Common myeloid progenitor, CD34-positive (primary cell): ENCODE results near the gene CFAP410.

Experiments used
- CTCF ChIA-PET: fragments of 350-600 bp; sonication (Branson Sonifier 250); formaldehyde crosslinking; loops from one replicate; lab custom pipeline; 2021; ENCODE audit warnings: antibody characterized with exemption; lab: Charles Lee
- POLR2A ChIA-PET: fragments of 350-600 bp; sonication (Branson Sonifier 250); formaldehyde crosslinking; loops from one replicate; lab custom pipeline; 2021; ENCODE audit warnings: antibody characterized with exemption; lab: Charles Lee
- DNase-seq, 3 donors: peaks; one replicate each; pipeline versions ENCODE4 v3.0.0 to v3.0.0-alpha.2; 2013
- H3K27ac ChIP-seq, 2 experiments: 1 replicate in 1 of 2; 2 replicates in 1 of 2; pipeline ENCODE4 v1.7.0; 2013; ENCODE audit warnings: inconsistent platforms in 2 of 2, low read length in 2 of 2, mild to moderate bottlenecking in 2 of 2, low read depth in 1 of 2, moderate library complexity in 1 of 2; ENCODE audit not compliant: severe bottlenecking in 2 of 2, insufficient read depth in 1 of 2, poor library complexity in 1 of 2
- H3K27me3 ChIP-seq, 5 experiments: replicated peaks in 2 of 5; 1 replicate in 3 of 5; 2 replicates in 2 of 5; pipeline versions ENCODE4 v1.6.1 to v1.7.0; 2013; ENCODE audit warnings: low read length in 4 of 5, mild to moderate bottlenecking in 2 of 5, moderate library complexity in 2 of 5, inconsistent platforms in 1 of 5; ENCODE audit not compliant: insufficient read depth in 5 of 5, control insufficient read depth in 4 of 5
- H3K36me3 ChIP-seq, 4 experiments: 1 replicate in 2 of 4; 2 replicates in 2 of 4; pipeline versions ENCODE4 v1.6.1 to v1.7.0; 2013; ENCODE audit warnings: low read length in 3 of 4, control low read depth in 1 of 4, mild to moderate bottlenecking in 1 of 4; ENCODE audit not compliant: control insufficient read depth in 4 of 4, insufficient read depth in 4 of 4
- H3K4me1 ChIP-seq, 4 experiments: 1 replicate in 3 of 4; 2 replicates in 1 of 4; pipeline versions ENCODE4 v1.6.1 to v1.7.1; 2013; ENCODE audit warnings: low read length in 3 of 4, mild to moderate bottlenecking in 3 of 4, control low read depth in 1 of 4, inconsistent platforms in 1 of 4, moderate library complexity in 1 of 4; ENCODE audit not compliant: control insufficient read depth in 4 of 4, insufficient read depth in 4 of 4; ENCODE audit errors: control extremely low read depth in 1 of 4
- H3K4me3 ChIP-seq, 7 experiments: 1 replicate in 4 of 7; 2 replicates in 3 of 7; pipeline versions ENCODE4 v1.5.1 to v1.7.0; 2013; ENCODE audit warnings: mild to moderate bottlenecking in 7 of 7, low read length in 6 of 7, moderate library complexity in 6 of 7, inconsistent platforms in 2 of 7, low read depth in 2 of 7, control low read depth in 1 of 7; ENCODE audit not compliant: insufficient read depth in 4 of 7, control insufficient read depth in 1 of 7; ENCODE audit errors: extremely low read depth in 1 of 7
- H3K9me3 ChIP-seq, 5 experiments: 1 replicate in 4 of 5; 2 replicates in 1 of 5; pipeline versions ENCODE4 v1.6.1 to v1.7.1; 2013; ENCODE audit warnings: low read length in 4 of 5, mild to moderate bottlenecking in 2 of 5, inconsistent platforms in 1 of 5, low read depth in 1 of 5, moderate library complexity in 1 of 5; ENCODE audit not compliant: control insufficient read depth in 4 of 5, insufficient read depth in 2 of 5; ENCODE audit errors: control extremely low read depth in 1 of 5
- WGBS: methylation state at CpG from one replicate; pipeline ENCODE4 v1.1.5; 2013; ENCODE audit not compliant: insufficient coverage; 5-methylcytosine and 5-hydroxymethylcytosine counted together

The CFAP410 gene

DNA sequence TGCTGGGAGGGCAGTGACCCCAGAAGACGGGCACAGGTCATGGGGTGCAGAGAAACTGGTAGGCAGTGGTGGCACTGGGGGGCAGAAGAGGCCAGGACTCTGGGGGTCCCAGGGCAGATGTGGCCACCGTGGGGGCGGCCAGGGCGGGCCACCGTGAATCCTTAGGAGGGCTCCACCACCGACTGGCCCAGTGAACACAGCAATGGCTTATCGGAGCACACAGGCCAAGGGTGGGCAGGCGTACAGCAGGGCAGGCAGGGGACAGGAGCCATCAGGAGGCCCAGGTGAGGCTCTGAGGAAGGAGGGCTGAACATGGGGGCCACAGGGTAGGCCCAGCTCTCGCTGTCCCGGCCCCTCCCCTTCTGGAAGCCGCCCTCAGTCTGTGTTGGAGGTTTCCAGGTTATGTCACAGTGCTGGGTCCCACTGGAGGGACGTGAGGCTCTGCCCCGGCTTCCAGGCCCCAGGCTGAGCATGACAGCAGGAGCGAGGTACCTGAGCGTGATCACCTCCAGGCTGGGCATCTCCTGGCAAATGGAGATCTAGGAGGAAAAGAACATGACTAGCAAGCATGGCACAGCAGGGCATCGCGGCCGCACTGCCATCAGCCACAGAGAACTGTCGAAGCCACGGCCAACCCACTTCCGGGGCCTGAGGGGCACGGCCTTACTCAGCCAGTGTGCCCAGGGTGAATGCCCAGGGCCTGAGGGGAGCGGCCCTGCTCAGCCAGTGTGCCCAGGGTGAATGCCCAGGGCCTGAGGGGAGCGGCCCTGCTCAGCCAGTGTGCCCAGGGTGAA lies 3.7 kb downstream of the CFAP410 start:
- ChIA-PET CTCF (no interaction called here), POLR2A (no interaction called here)
- Histone ChIP-seq H3K4me3 (no peak overlapping the region), H3K9me3 (no peaks in the 10 kb centered on the region), H3K27me3 (no peaks in the 10 kb centered on the region), H3K4me1 (peaks cover 9 to 17% (median 16%) of the 10 kb centered on the region in 4 experiments), H3K36me3 (peaks cover 0 to 17% (median 8%) of the 10 kb centered on the region in 4 experiments), H3K27ac (no peak overlapping the region)
- 94% methylated on average over 18 of the region's 24 CpGs for WGBS
- no peak for DNase-seq

DNA sequence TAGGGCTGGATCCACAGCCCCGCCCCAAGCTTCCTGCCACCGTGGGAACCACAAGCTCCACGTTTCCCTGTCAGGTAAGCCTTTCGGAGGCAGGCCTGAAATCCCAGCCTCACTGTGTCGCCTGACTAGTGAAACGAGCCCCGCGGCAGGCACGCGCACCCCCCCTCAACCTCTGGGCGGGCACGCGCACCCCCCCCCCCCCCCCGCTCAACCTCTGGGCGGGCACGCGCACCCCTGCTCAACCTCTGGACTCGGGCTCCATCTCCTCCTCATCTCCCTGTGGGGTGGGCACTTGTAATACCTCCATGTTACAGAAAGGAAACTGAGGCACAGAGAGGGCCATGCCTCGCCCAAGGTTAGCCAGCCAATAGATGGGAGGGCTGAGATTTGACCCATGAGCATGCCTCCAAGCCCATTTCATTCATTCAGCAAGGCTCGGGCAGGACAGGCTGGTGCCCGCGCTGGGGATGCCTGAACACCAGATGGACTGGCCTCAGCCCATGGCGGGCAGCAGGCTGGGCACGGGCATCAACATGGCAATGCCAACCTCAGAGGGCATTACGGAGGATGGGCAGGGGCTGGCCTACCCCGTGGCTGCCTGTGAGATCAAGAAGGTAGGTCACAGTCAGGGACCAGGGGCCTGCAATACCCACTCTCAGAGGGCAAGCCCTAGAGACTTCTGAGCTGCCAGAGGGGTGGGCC lies 4.7 kb downstream of the CFAP410 start:
- no peak overlapping the region for H3K27ac ChIP-seq
- H3K27me3 ChIP-seq: no peaks in the 10 kb centered on the region
- 92% methylated on average over 12 of the region's 26 CpGs for WGBS
- no peaks in the 10 kb centered on the region for H3K9me3 ChIP-seq
- no peak for DNase-seq
- ChIA-PET CTCF (no interaction called here), POLR2A (no interaction called here)
- H3K4me3 ChIP-seq: no peak overlapping the region
- peaks cover 0 to 18% (median 9%) of the 10 kb centered on the region in 4 experiments for H3K36me3 ChIP-seq
- peaks cover 0 to 7% (median 6%) of the 10 kb centered on the region in 4 experiments for H3K4me1 ChIP-seq

DNA sequence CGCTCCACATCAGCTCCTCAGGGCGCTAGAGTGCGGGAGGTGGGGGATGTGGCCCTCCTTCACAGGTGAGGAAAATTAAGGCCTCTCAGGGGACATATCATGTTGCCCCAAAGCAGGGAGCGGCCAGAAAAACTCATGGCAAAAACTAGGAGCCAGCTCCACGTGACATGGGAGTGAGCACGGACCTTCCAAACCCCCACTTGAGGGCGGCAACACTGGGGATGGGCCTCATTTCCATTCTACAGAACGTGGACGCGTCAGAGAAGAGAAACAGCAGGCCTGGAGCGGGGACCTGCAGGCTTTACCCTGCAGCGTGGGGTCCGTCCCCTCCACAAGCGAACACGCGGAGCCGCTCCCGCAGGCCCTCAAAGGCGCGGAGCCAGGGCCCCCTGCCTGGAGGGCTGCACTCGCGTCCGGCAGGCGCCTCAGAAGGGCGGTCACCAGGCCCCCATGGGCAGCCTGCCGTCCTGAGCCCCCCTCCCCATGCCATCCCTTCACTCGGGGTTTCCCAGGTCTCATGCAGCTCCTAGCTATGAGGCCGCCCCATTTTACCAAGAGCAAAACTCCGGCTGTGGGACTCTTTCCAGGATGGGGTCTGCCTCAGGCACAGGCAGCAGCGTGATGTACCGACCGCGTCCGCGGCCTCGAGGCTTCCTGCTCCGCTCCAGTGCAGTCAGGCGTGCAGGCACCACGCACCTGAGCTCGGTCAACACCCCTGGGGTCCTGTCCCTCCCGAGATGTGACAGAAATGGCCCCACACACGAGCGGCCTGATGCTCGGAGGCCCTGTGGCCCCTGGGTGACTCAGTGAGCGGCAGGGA lies 5.5 kb downstream of the CFAP410 start:
- no peaks in the 10 kb centered on the region for H3K9me3 ChIP-seq
- H3K27ac ChIP-seq: no peak overlapping the region
- POLR2A ChIA-PET: interaction anchor here (0.9 kb wide), 1 partner anchor 110 kb away, joined by 3 read pairs; no protein-coding TSS in a partner anchor
- peaks cover 0 to 6% (median 6%) of the 10 kb centered on the region in 4 experiments for H3K4me1 ChIP-seq
- WGBS: 96% methylated on average over 45 of the region's 45 CpGs
- CTCF ChIA-PET: interaction anchor here (1.1 kb wide), 1 partner anchor 9 kb away, joined by 3 read pairs; no protein-coding TSS in a partner anchor
- no peaks in the 10 kb centered on the region for H3K27me3 ChIP-seq
- peaks cover 0 to 25% (median 10%) of the 10 kb centered on the region in 4 experiments for H3K36me3 ChIP-seq
- no peak for DNase-seq
- no peak overlapping the region for H3K4me3 ChIP-seq

GRCh38 chr21:44332965-44333364 lies 6.2 kb downstream of the CFAP410 start:
- Histone ChIP-seq H3K9me3 (no peaks in the 10 kb centered on the region), H3K27me3 (no peaks in the 10 kb centered on the region), H3K36me3 (peaks cover 0 to 25% (median 11%) of the 10 kb centered on the region in 4 experiments), H3K4me1 (peaks cover 0 to 1% (median under 1%) of the 10 kb centered on the region in 4 experiments), H3K27ac (no peak overlapping the region), H3K4me3 (no peak overlapping the region)
- POLR2A ChIA-PET: interaction anchor here (0.9 kb wide), 1 partner anchor 111 kb away, joined by 3 read pairs; no protein-coding TSS in a partner anchor
- CTCF ChIA-PET: interaction anchor here (1.1 kb wide), 1 partner anchor 9 kb away, joined by 3 read pairs; no protein-coding TSS in a partner anchor
- over 99% methylated on average over 21 of the region's 22 CpGs for WGBS
- no peak for DNase-seq

GRCh38 chr21:44332383-44332782 lies 6.8 kb downstream of the CFAP410 start:
- Histone ChIP-seq H3K9me3 (no peaks in the 10 kb centered on the region), H3K4me3 (no peak overlapping the region), H3K4me1 (no peaks in the 10 kb centered on the region), H3K27me3 (no peaks in the 10 kb centered on the region), H3K27ac (no peak overlapping the region), H3K36me3 (peaks cover 0 to 30% (median 15%) of the 10 kb centered on the region in 4 experiments)
- CTCF ChIA-PET: no interaction called here
- 98% methylated on average over 17 of the region's 17 CpGs for WGBS
- POLR2A ChIA-PET: no interaction called here
- no peak for DNase-seq

DNA sequence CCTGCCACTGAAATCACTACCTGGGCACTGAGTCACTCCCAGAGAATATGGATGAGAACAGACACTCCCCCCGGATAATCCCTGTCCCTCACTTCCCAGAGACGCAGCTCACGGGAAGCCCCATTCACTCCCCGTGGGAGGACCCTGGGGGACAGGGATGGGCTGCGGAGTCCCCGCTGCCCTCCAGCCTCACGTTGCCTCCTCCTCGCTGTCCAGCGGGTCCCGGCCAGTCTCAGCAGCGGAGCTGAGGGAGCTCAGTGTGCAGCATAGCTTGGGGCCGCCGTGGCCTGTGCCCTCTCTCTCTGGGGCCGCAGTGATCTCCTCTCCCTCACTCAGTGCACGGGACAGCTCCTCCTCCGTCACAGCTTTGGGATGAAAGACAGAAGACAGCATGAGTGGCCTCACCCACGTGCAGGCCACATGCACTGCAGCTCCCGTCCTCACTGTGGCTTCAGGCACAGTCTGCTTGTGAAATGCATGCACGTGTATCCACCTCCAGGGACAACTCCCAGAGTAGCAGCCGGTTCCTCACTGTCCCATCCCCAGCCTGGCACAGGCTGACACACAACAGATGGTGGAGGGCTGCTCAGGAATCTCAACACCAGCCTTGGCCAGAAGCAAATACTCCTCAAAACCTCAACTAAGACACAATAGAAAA lies 7.4 kb downstream of the CFAP410 start:
- Histone ChIP-seq H3K27me3 (no peaks in the 10 kb centered on the region), H3K27ac (no peak overlapping the region), H3K4me1 (no peaks in the 10 kb centered on the region), H3K4me3 (no peak overlapping the region), H3K9me3 (no peaks in the 10 kb centered on the region), H3K36me3 (peaks cover 0 to 34% (median 17%) of the 10 kb centered on the region in 4 experiments)
- DNase-seq: no peak
- ChIA-PET POLR2A (no interaction called here), CTCF (interaction anchor here (0.6 to 0.9 kb wide), 2 partner anchors 11 to 29 kb away, joined by 3 read pairs; no protein-coding TSS in a partner anchor)
- WGBS: 94% methylated on average over 20 of the region's 20 CpGs
